ENCODE results near the gene NEK7.

Gene NEK7

GRCh38 chr1:198278943-198279342 lies 122.1 kb downstream of the NEK7 start:
- no peaks in the 10 kb centered on the region for H3K27me3 ChIP-seq (ENCODE audit: control insufficient read depth, insufficient read depth, low read length)
- peaks cover 13% of the 10 kb centered on the region for H3K4me1 ChIP-seq (ENCODE audit: control insufficient read depth, insufficient read depth, low read length)
- H3K9me3 ChIP-seq (replicated peaks; ENCODE audit: low read length): no peaks in the 10 kb centered on the region
- peaks cover 7% of the 10 kb centered on the region for H3K36me3 ChIP-seq (ENCODE audit: insufficient read depth, low read length)
- no peak overlapping the region for H3K4me2 ChIP-seq (ENCODE audit: low read length)
- no peak overlapping the region for H3K9ac ChIP-seq (ENCODE audit: low read depth, low read length)
- H3K4me3 ChIP-seq (ENCODE audit: low read length): no peak overlapping the region

DNA sequence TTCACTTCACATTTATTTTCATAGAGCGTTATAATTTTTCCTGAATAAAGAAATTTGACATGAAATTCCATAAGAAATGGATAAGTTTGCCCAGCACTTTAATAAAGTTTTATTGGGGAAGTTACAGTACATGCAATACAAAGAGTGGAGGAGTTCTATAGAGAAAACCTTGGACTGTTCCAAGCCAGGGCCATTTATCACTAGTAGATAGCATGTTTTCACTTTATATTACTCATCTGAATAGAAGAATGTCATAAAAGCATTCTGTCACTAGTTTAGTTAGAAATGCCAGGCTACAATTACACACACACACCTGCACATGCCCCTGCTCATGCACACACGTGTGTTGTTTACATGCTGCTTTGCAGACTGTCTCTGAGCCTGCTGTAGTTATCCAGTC lies 123.3 kb downstream of the NEK7 start:
- Histone ChIP-seq H3K27me3 (ENCODE audit: control insufficient read depth, insufficient read depth, low read length) (no peaks in the 10 kb centered on the region), H3K4me1 (ENCODE audit: control insufficient read depth, insufficient read depth, low read length) (peaks cover 9% of the 10 kb centered on the region), H3K4me3 (ENCODE audit: low read length) (no peak overlapping the region), H3K4me2 (ENCODE audit: low read length) (no peak overlapping the region), H3K9me3 (replicated peaks; ENCODE audit: low read length) (no peaks in the 10 kb centered on the region), H3K36me3 (ENCODE audit: insufficient read depth, low read length) (peaks cover 7% of the 10 kb centered on the region), H3K9ac (ENCODE audit: low read depth, low read length) (no peak overlapping the region)

- Histone ChIP-seq H3K36me3 (ENCODE audit: insufficient read depth, low read length) (peaks cover 7% of the 10 kb centered on the region), H3K4me3 (ENCODE audit: low read length) (no peak overlapping the region), H3K4me2 (ENCODE audit: low read length) (no peak overlapping the region), H3K9ac (ENCODE audit: low read depth, low read length) (no peak overlapping the region), H3K4me1 (ENCODE audit: control insufficient read depth, insufficient read depth, low read length) (peaks cover 9% of the 10 kb centered on the region), H3K27me3 (ENCODE audit: control insufficient read depth, insufficient read depth, low read length) (no peaks in the 10 kb centered on the region), H3K9me3 (replicated peaks; ENCODE audit: low read length) (no peaks in the 10 kb centered on the region)
Measured at GRCh38 chr1:198281911-198282310, 125.1 kb downstream of the NEK7 start.

- no peak overlapping the region for H3K4me3 ChIP-seq (ENCODE audit: low read length)
- no peaks in the 10 kb centered on the region for H3K9me3 ChIP-seq (replicated peaks; ENCODE audit: low read length)
- H3K36me3 ChIP-seq (ENCODE audit: insufficient read depth, low read length): peaks cover 7% of the 10 kb centered on the region
- H3K4me2 ChIP-seq (ENCODE audit: low read length): no peak overlapping the region
- no peak overlapping the region for H3K9ac ChIP-seq (ENCODE audit: low read depth, low read length)
- H3K4me1 ChIP-seq (ENCODE audit: control insufficient read depth, insufficient read depth, low read length): peaks cover 9% of the 10 kb centered on the region
- H3K27me3 ChIP-seq (ENCODE audit: control insufficient read depth, insufficient read depth, low read length): no peaks in the 10 kb centered on the region
Measured at GRCh38 chr1:198283222-198283621, 126.4 kb downstream of the NEK7 start.

- H3K36me3 ChIP-seq (ENCODE audit: insufficient read depth, low read length): peaks cover 7% of the 10 kb centered on the region
- H3K27me3 ChIP-seq (ENCODE audit: control insufficient read depth, insufficient read depth, low read length): no peaks in the 10 kb centered on the region
- no peak overlapping the region for H3K4me2 ChIP-seq (ENCODE audit: low read length)
- no peak overlapping the region for H3K9ac ChIP-seq (ENCODE audit: low read depth, low read length)
- H3K4me3 ChIP-seq (ENCODE audit: low read length): no peak overlapping the region
- peaks cover 27% of the 10 kb centered on the region for H3K4me1 ChIP-seq (ENCODE audit: control insufficient read depth, insufficient read depth, low read length)
- no peaks in the 10 kb centered on the region for H3K9me3 ChIP-seq (replicated peaks; ENCODE audit: low read length)
Measured at GRCh38 chr1:198287916-198288315, 131.1 kb downstream of the NEK7 start.

GRCh38 chr1:198290089-198290683 lies 133.4 kb downstream of the NEK7 start:
- peak overlapping the region; percentile 67 for H3K4me2 ChIP-seq (ENCODE audit: low read length)
- H3K4me3 ChIP-seq (ENCODE audit: low read length): peak overlapping the region; percentile 22
- no peaks in the 10 kb centered on the region for H3K27me3 ChIP-seq (ENCODE audit: control insufficient read depth, insufficient read depth, low read length)
- no peaks in the 10 kb centered on the region for H3K36me3 ChIP-seq (ENCODE audit: insufficient read depth, low read length)
- H3K9ac ChIP-seq (ENCODE audit: low read depth, low read length): peak overlapping the region; percentile 36
- H3K4me1 ChIP-seq (ENCODE audit: control insufficient read depth, insufficient read depth, low read length): peaks cover 41% of the 10 kb centered on the region
- no peaks in the 10 kb centered on the region for H3K9me3 ChIP-seq (replicated peaks; ENCODE audit: low read length)

DNA sequence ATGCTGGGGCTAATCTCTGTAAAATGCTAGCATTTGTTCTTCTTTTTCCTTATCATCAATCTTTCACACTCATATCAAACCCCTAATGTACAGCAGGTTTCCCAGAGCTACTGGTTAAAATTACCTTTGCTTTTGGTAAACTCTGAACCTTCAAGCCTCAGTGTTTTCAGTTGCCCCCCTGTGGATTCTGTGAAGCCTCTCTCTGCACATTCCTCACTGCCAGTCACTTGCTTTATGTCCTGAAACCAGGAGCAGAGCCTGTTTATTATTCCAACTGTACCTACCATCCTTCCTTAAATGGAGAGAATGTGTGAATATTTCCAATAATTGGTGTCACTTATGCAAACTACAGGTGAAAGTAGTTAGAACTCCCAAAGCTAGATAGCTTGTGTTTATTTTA lies 134.2 kb downstream of the NEK7 start:
- Histone ChIP-seq H3K4me3 (ENCODE audit: low read length) (no peak overlapping the region), H3K27me3 (ENCODE audit: control insufficient read depth, insufficient read depth, low read length) (no peaks in the 10 kb centered on the region), H3K9ac (ENCODE audit: low read depth, low read length) (no peak overlapping the region), H3K4me2 (ENCODE audit: low read length) (no peak overlapping the region), H3K9me3 (replicated peaks; ENCODE audit: low read length) (no peaks in the 10 kb centered on the region), H3K4me1 (ENCODE audit: control insufficient read depth, insufficient read depth, low read length) (peaks cover 48% of the 10 kb centered on the region), H3K36me3 (ENCODE audit: insufficient read depth, low read length) (no peaks in the 10 kb centered on the region)

GRCh38 chr1:198291924-198292323 lies 135.1 kb downstream of the NEK7 start:
- H3K9ac ChIP-seq (ENCODE audit: low read depth, low read length): no peak overlapping the region
- H3K36me3 ChIP-seq (ENCODE audit: insufficient read depth, low read length): no peaks in the 10 kb centered on the region
- H3K9me3 ChIP-seq (replicated peaks; ENCODE audit: low read length): no peaks in the 10 kb centered on the region
- no peak overlapping the region for H3K4me3 ChIP-seq (ENCODE audit: low read length)
- no peak overlapping the region for H3K4me2 ChIP-seq (ENCODE audit: low read length)
- H3K4me1 ChIP-seq (ENCODE audit: control insufficient read depth, insufficient read depth, low read length): peaks cover 54% of the 10 kb centered on the region
- H3K27me3 ChIP-seq (ENCODE audit: control insufficient read depth, insufficient read depth, low read length): no peaks in the 10 kb centered on the region

- H3K4me2 ChIP-seq (ENCODE audit: low read length): peak overlapping the region; percentile 51
- no peak overlapping the region for H3K4me3 ChIP-seq (ENCODE audit: low read length)
- no peak overlapping the region for H3K9ac ChIP-seq (ENCODE audit: low read depth, low read length)
- H3K27me3 ChIP-seq (ENCODE audit: control insufficient read depth, insufficient read depth, low read length): no peaks in the 10 kb centered on the region
- H3K9me3 ChIP-seq (replicated peaks; ENCODE audit: low read length): no peaks in the 10 kb centered on the region
- H3K4me1 ChIP-seq (ENCODE audit: control insufficient read depth, insufficient read depth, low read length): peaks cover 35% of the 10 kb centered on the region
- H3K36me3 ChIP-seq (ENCODE audit: insufficient read depth, low read length): peaks cover 13% of the 10 kb centered on the region
Measured at GRCh38 chr1:198295225-198295624, 138.4 kb downstream of the NEK7 start.

DNA sequence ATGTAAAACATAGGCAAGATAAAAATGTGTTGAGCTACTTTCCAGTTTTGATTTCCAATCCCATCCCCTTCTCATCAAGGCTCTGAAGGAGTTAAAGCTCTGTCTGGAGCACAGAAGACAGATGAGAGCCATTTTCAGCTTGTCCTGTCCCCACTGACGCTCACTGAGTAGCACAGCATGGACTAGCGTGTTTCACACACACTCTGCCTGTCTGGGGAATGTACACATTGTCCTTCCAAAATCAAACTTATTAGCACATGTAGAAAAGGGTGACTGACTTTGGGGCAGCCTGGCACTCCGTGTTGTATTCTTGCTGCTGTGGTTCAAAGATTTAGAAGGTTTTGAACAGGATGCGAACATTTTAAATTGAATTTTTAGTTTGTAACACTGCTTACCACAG lies 139.2 kb downstream of the NEK7 start:
- no peaks in the 10 kb centered on the region for H3K27me3 ChIP-seq (ENCODE audit: control insufficient read depth, insufficient read depth, low read length)
- H3K9ac ChIP-seq (ENCODE audit: low read depth, low read length): no peak overlapping the region
- H3K9me3 ChIP-seq (replicated peaks; ENCODE audit: low read length): no peaks in the 10 kb centered on the region
- no peak overlapping the region for H3K4me3 ChIP-seq (ENCODE audit: low read length)
- peaks cover 27% of the 10 kb centered on the region for H3K4me1 ChIP-seq (ENCODE audit: control insufficient read depth, insufficient read depth, low read length)
- peak overlapping the region; percentile 58 for H3K4me2 ChIP-seq (ENCODE audit: low read length)
- H3K36me3 ChIP-seq (ENCODE audit: insufficient read depth, low read length): peaks cover 20% of the 10 kb centered on the region

DNA sequence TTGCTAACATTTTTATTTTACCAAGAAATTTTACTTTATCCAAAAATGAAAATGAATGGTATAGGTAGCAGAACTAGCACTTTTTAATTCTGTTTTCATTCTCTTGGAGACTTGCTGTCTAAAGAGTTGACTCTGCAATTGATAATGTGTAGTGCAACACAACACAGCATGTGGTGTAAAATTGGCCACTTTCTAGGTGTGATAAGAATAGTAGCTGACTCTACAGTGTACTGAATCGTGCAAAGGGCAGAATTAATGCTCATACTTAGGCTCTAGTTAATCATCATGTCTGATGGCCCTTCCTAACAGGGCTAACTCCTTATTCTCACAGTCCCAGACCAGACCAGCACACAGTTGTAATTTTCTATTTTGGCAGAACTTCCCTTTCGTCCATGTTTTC lies 140.5 kb downstream of the NEK7 start:
- H3K9ac ChIP-seq (ENCODE audit: low read depth, low read length): no peak overlapping the region
- peaks cover 27% of the 10 kb centered on the region for H3K4me1 ChIP-seq (ENCODE audit: control insufficient read depth, insufficient read depth, low read length)
- no peaks in the 10 kb centered on the region for H3K27me3 ChIP-seq (ENCODE audit: control insufficient read depth, insufficient read depth, low read length)
- no peak overlapping the region for H3K4me3 ChIP-seq (ENCODE audit: low read length)
- no peak overlapping the region for H3K4me2 ChIP-seq (ENCODE audit: low read length)
- no peaks in the 10 kb centered on the region for H3K9me3 ChIP-seq (replicated peaks; ENCODE audit: low read length)
- H3K36me3 ChIP-seq (ENCODE audit: insufficient read depth, low read length): peaks cover 20% of the 10 kb centered on the region

GRCh38 chr1:198298640-198299039 lies 141.8 kb downstream of the NEK7 start:
- H3K4me2 ChIP-seq (ENCODE audit: low read length): no peak overlapping the region
- no peak overlapping the region for H3K4me3 ChIP-seq (ENCODE audit: low read length)
- H3K9ac ChIP-seq (ENCODE audit: low read depth, low read length): no peak overlapping the region
- H3K27me3 ChIP-seq (ENCODE audit: control insufficient read depth, insufficient read depth, low read length): no peaks in the 10 kb centered on the region
- H3K4me1 ChIP-seq (ENCODE audit: control insufficient read depth, insufficient read depth, low read length): peaks cover 24% of the 10 kb centered on the region
- H3K9me3 ChIP-seq (replicated peaks; ENCODE audit: low read length): no peaks in the 10 kb centered on the region
- H3K36me3 ChIP-seq (ENCODE audit: insufficient read depth, low read length): peaks cover 20% of the 10 kb centered on the region

All from skeletal muscle satellite cell (primary cell).